Mucosa of descending colon (tissue), 3 donors: Measurements from ENCODE around the gene MAP3K8. TPM values are rescaled to one million over a fixed set of nuclear protein-coding genes. Genes with fewer than 3 reads are reported as not detected.
A peak's percentile ranks its signal among the peaks of the same experiment; 100 is the strongest.

Experiments used
- ATAC-seq: fragments of 200-7000 bp; cut with Tn5 transposase; one replicate; pipeline ENCODE4 v1.9.1; 2020; ENCODE audit warnings: mild to moderate bottlenecking, moderate library complexity
- DNase-seq, 3 donors: peaks; one replicate each; pipeline ENCODE4 v3.0.0-alpha.2; 2020
- H3K36me3 ChIP-seq: fragments of 200-600 bp; one replicate; pipeline ENCODE4 v1.8.0; 2021; ENCODE audit warnings: low read depth, mild to moderate bottlenecking
- H3K4me1 ChIP-seq: fragments of 200-600 bp; one replicate; pipeline ENCODE4 v1.8.0; 2021; ENCODE audit warnings: low read depth, mild to moderate bottlenecking
- H3K4me3 ChIP-seq: fragments of 200-600 bp; one replicate; pipeline ENCODE4 v1.8.0; 2021; ENCODE audit warnings: mild to moderate bottlenecking
- H3K9me3 ChIP-seq: fragments of 200-600 bp; one replicate; pipeline ENCODE4 v1.8.0; 2021; ENCODE audit warnings: mild to moderate bottlenecking
- CTCF ChIP-seq: fragments of 200-600 bp; IDR thresholded peaks from one replicate; pipeline ENCODE4 v1.8.0; 2022; ENCODE audit warnings: antibody characterized with exemption, mild to moderate bottlenecking
- intact Hi-C, 2 donors: fragments of 100-400 bp; cut with DNase I in 1 of 2; cut with micrococcal nuclease in 1 of 2; formaldehyde crosslinking; loops; one replicate each; pipeline versions ENCODE4 v1.11.0 to v1.11.1; 2022; cut with DNase I, micrococcal nuclease
- total RNA-seq, 3 donors: library from RNA; stranded (reverse); fragmentation: NEBNext Ultra II Directional in 2 of 3; extraction: Animal tissue kit (Norgen Biotek cat#: 25700) in 2 of 3; gene quantifications; one replicate each; pipeline versions ENCODE4 v1.2.1 to v1.2.4, GENCODE V29; 2021 to 2023
- donor health status: DM: no; HTN: no; CAD: no; lungs with moderate emphysema.
- donor health status: DM: no; HTN: no; CAD: no.
- donor health status: DM: no; HTN: yes; CAD: no.

The MAP3K8 gene
- total RNA-seq, 3 donors from 2014 or later = 12.3 to 20.3 (median 18.1) TPM

GRCh38 chr10:30488316-30488715 is 54.3 kb downstream of the MAP3K8 start:
- ATAC-seq (peak; percentile 47), DNase-seq (no peak)
- Histone ChIP-seq H3K36me3 (no peaks in the 10 kb centered on the region), H3K4me1 (no peaks in the 10 kb centered on the region), H3K4me3 (no peak overlapping the region), H3K9me3 (peaks cover 7% of the 10 kb centered on the region)
- intact Hi-C loops = no loop called here
- no peak for TF ChIP-seq CTCF

- H3K4me3 ChIP-seq = no peak overlapping the region
- no peak for DNase-seq
- H3K9me3 ChIP-seq = no peaks in the 10 kb centered on the region
- intact Hi-C loops = no loop called here
- ATAC-seq = no peak
- H3K4me1 ChIP-seq = no peaks in the 10 kb centered on the region
- no peaks in the 10 kb centered on the region for H3K36me3 ChIP-seq
- TF ChIP-seq CTCF = no peak
Observed at GRCh38 chr10:30489346-30489745, 55.4 kb downstream of the MAP3K8 start.

- no peak for TF ChIP-seq CTCF
- no peaks in the 10 kb centered on the region for H3K9me3 ChIP-seq
- no peak overlapping the region for H3K4me3 ChIP-seq
- DNase-seq (no peak), ATAC-seq (no peak)
- H3K4me1 ChIP-seq = no peaks in the 10 kb centered on the region
- intact Hi-C loops = no loop called here
- H3K36me3 ChIP-seq = no peaks in the 10 kb centered on the region
Observed at GRCh38 chr10:30490289-30491000, 56.5 kb downstream of the MAP3K8 start.

GRCh38 chr10:30491204-30491915 is 57.4 kb downstream of the MAP3K8 start:
- no peaks in the 10 kb centered on the region for H3K9me3 ChIP-seq
- ATAC-seq (no peak), DNase-seq (no peak)
- no peaks in the 10 kb centered on the region for H3K4me1 ChIP-seq
- H3K36me3 ChIP-seq = no peaks in the 10 kb centered on the region
- TF ChIP-seq CTCF = no peak
- intact Hi-C loops = no loop called here
- no peak overlapping the region for H3K4me3 ChIP-seq

- Histone ChIP-seq H3K9me3 (no peaks in the 10 kb centered on the region), H3K36me3 (no peaks in the 10 kb centered on the region), H3K4me3 (no peak overlapping the region), H3K4me1 (no peaks in the 10 kb centered on the region)
- intact Hi-C loops = no loop called here
- DNase-seq (no peak), ATAC-seq (no peak)
- TF ChIP-seq CTCF = no peak
Observed at GRCh38 chr10:30491916-30492515, 58.0 kb downstream of the MAP3K8 start.
